Testis (tissue), 3 donors: Measurements from ENCODE around the gene TTC17. TPM values are rescaled to one million over a fixed set of nuclear protein-coding genes. Genes with fewer than 3 reads are reported as not detected.

Experiments used
- DNase-seq: peaks from one replicate; pipeline ENCODE4 v3.0.0-alpha.2; 2019
- H3K27ac ChIP-seq, 2 donors: fragments of 200-600 bp; sonication (generic); one replicate each; pipeline ENCODE4 v1.5.1; 2019
- H3K27me3 ChIP-seq: fragments of 200-600 bp; sonication (generic); one replicate; pipeline ENCODE4 v1.5.1; 2019
- H3K36me3 ChIP-seq: fragments of 200-600 bp; sonication (generic); one replicate; pipeline ENCODE4 v1.5.1; 2017; ENCODE audit warnings: low read depth; ENCODE audit errors: missing control alignments
- H3K4me1 ChIP-seq: fragments of 200-600 bp; sonication (generic); one replicate; pipeline ENCODE4 v1.5.1; 2019
- H3K4me3 ChIP-seq, 2 donors: fragments of 200-600 bp; sonication (generic); one replicate each; pipeline ENCODE4 v1.5.1; 2017 to 2019
- H3K9me3 ChIP-seq: fragments of 200-600 bp; sonication (generic); one replicate; pipeline ENCODE4 v1.5.1; 2017
- CTCF ChIP-seq, 3 experiments: fragments of 450-650 bp in 2 of 3; fragments of 200-600 bp in 1 of 3; sonication (generic) in 1 of 3; IDR thresholded peaks; one replicate each; pipeline ENCODE4 v1.5.1; 2016 to 2019; ENCODE audit warnings: antibody characterized with exemption in 3 of 3, mild to moderate bottlenecking in 2 of 3, moderate library complexity in 1 of 3
- POLR2A ChIP-seq: fragments of 450-650 bp; IDR thresholded peaks from one replicate; pipeline ENCODE4 v1.6.1; 2017; ENCODE audit warnings: antibody characterized with exemption, mild to moderate bottlenecking, moderate library complexity
- WGBS, 2 donors: methylation state at CpG; one replicate each; pipeline ENCODE4 v1.1.5; 2018; 5-methylcytosine and 5-hydroxymethylcytosine counted together
- intact Hi-C: fragments of 100-400 bp; cut with DNase I; formaldehyde crosslinking; loops from one replicate; pipeline ENCODE4 v1.15.1; 2023; ENCODE audit warnings: low total_unique reads
- polyA plus RNA-seq: library from polyadenylated mRNA; stranded (reverse); fragments of 350-450 nt; fragmentation: Illumina TruSeq; extraction: RNeasy Lipid Tissue Mini Kit (QIAGEN cat#74804); gene quantifications from one replicate; pipeline ENCODE4 v1.2.3, GENCODE V29; 2014; ENCODE audit warnings: low read depth, low replicate concordance; ENCODE audit not compliant: insufficient read depth
- total RNA-seq, 2 donors: library from RNA; depleted of rRNA; stranded (reverse); fragments of >200 nt; gene quantifications; one replicate each; pipeline ENCODE4 v1.2.3, GENCODE V29; 2016

Gene TTC17
- total and polyA plus RNA-seq, 3 donors from 2014 or later, result 74.9 to 141 (median 134) TPM

- no peaks in the 10 kb centered on the region for H3K4me1 ChIP-seq
- no peaks in the 10 kb centered on the region for H3K27me3 ChIP-seq
- no peaks in the 10 kb centered on the region for H3K36me3 ChIP-seq
- WGBS, 2 donors, result 93 to 94% methylated on average over 5 of the region's 5 CpGs
- TF ChIP-seq POLR2A, result no peak
- TF ChIP-seq CTCF (IDR thresholded peaks at IDR 0.05), result no peak
- intact Hi-C loops, result no loop called here
- H3K9me3 ChIP-seq, result no peaks in the 10 kb centered on the region
- no peak overlapping the region for H3K27ac ChIP-seq
- DNase-seq, result no peak
- H3K4me3 ChIP-seq, result no peak overlapping the region
Measured at GRCh38 chr11:43366677-43367076, 8.0 kb downstream of the TTC17 start.

GRCh38 chr11:43367382-43368178, 8.9 kb downstream of the TTC17 start:
- Histone ChIP-seq H3K9me3 (no peaks in the 10 kb centered on the region), H3K36me3 (no peaks in the 10 kb centered on the region), H3K4me1 (no peaks in the 10 kb centered on the region), H3K27me3 (no peaks in the 10 kb centered on the region), H3K4me3 (no peak overlapping the region), H3K27ac (no peak overlapping the region)
- intact Hi-C loops, result no loop called here
- TF ChIP-seq POLR2A (no peak), CTCF (IDR thresholded peaks at IDR 0.05) (no peak)
- DNase-seq, result no peak
- 83% methylated on average over 7 of the region's 7 CpGs for WGBS, 2 donors

GRCh38 chr11:43376065-43376464, 17.3 kb downstream of the TTC17 start:
- H3K36me3 ChIP-seq, result no peaks in the 10 kb centered on the region
- intact Hi-C loops, result no loop called here
- no peak for DNase-seq
- H3K4me1 ChIP-seq, result no peaks in the 10 kb centered on the region
- no peaks in the 10 kb centered on the region for H3K27me3 ChIP-seq
- WGBS, 2 donors, result 97 to 98% methylated on average over 2 of the region's 2 CpGs
- no peak overlapping the region for H3K27ac ChIP-seq
- no peak overlapping the region for H3K4me3 ChIP-seq
- H3K9me3 ChIP-seq, result no peaks in the 10 kb centered on the region
- TF ChIP-seq POLR2A, result no peak
- no peak for TF ChIP-seq CTCF (IDR thresholded peaks at IDR 0.05)

GRCh38 chr11:43376594-43376993, 17.9 kb downstream of the TTC17 start:
- no peaks in the 10 kb centered on the region for H3K36me3 ChIP-seq
- H3K4me1 ChIP-seq, result no peaks in the 10 kb centered on the region
- H3K27me3 ChIP-seq, result no peaks in the 10 kb centered on the region
- TF ChIP-seq CTCF (IDR thresholded peaks at IDR 0.05) (no peak), POLR2A (no peak)
- H3K27ac ChIP-seq, result no peak overlapping the region
- no peaks in the 10 kb centered on the region for H3K9me3 ChIP-seq
- DNase-seq, result no peak
- no peak overlapping the region for H3K4me3 ChIP-seq
- intact Hi-C loops, result no loop called here
- 82 to 88% methylated on average over 2 of the region's 2 CpGs for WGBS, 2 donors

GRCh38 chr11:43377389-43377788, 18.7 kb downstream of the TTC17 start:
- no peak for DNase-seq
- Histone ChIP-seq H3K9me3 (no peaks in the 10 kb centered on the region), H3K4me3 (no peak overlapping the region), H3K36me3 (no peaks in the 10 kb centered on the region), H3K4me1 (no peaks in the 10 kb centered on the region), H3K27ac (no peak overlapping the region), H3K27me3 (no peaks in the 10 kb centered on the region)
- intact Hi-C loops, result no loop called here
- TF ChIP-seq CTCF (IDR thresholded peaks at IDR 0.05), result no peak
